ENCODE results near the gene TLDC2.

DNA sequence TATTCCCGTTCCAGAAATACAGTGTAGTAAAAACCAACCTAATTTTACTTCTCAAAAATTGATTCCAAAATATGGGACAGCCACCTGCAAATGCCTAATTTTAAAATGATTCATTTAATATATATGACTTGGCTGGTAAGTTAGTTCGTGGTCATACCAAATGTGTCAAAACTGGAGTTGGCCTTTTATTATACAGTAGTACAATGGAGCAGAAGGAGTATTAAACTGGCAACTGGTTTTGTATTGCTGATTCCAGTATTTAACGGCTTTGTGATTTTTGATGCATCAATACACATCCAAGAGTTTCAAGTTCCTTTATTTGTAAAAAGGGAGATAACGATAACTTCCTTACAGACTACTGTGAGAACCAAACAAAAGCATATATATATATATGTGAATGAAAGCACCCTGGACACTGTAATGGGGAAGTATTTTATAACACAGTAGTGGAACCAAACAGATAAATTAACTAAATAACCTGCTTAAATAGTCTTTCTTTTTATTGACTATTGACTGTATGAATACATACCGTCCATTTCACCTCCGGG lies 50.8 kb downstream of the TLDC2 start:
- TF ChIP-seq, protein P1, sequence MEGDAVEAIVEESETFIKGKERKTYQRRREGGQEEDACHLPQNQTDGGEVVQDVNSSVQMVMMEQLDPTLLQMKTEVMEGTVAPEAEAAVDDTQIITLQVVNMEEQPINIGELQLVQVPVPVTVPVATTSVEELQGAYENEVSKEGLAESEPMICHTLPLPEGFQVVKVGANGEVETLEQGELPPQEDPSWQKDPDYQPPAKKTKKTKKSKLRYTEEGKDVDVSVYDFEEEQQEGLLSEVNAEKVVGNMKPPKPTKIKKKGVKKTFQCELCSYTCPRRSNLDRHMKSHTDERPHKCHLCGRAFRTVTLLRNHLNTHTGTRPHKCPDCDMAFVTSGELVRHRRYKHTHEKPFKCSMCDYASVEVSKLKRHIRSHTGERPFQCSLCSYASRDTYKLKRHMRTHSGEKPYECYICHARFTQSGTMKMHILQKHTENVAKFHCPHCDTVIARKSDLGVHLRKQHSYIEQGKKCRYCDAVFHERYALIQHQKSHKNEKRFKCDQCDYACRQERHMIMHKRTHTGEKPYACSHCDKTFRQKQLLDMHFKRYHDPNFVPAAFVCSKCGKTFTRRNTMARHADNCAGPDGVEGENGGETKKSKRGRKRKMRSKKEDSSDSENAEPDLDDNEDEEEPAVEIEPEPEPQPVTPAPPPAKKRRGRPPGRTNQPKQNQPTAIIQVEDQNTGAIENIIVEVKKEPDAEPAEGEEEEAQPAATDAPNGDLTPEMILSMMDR (IDR thresholded peaks at IDR 0.05; ENCODE audit: insufficient read depth, low read depth, low read length) = no peak
- TF ChIP-seq EZH2 (IDR thresholded peaks at IDR 0.05; ENCODE audit: insufficient read depth, low read length) = no peak

Measured in astrocyte (in vitro differentiated cells and primary cell).